Mesangial cell (primary cell): ENCODE results near the gene AMY2B. TPM values are rescaled to one million over a fixed set of nuclear protein-coding genes. Genes with fewer than 3 reads are reported as not detected.

ENCODE experiments used
- total RNA-seq: library from RNA; depleted of rRNA; stranded (reverse); fragments of >200 nt; gene quantifications from 2 replicates; pipeline ENCODE4 v1.2.3, GENCODE V29; 2015

Gene AMY2B
- total RNA-seq, result 0.33 and 1.9 TPM in 2 replicates

GRCh38 chr1:103571289-103571688, at the start of gene AMY2B:
TSS of gene AMY2B (plus strand) at chr1:103571589. CDS start at chr1:103571603, 14 bp downstream.

GRCh38 chr1:103525607-103526507, 45.5 kb upstream of the AMY2B start, which contains the start of gene RNPC3:
TSS of gene RNPC3 (plus strand) at chr1:103525699. CDS start at chr1:103526071, 372 bp downstream.

DNA sequence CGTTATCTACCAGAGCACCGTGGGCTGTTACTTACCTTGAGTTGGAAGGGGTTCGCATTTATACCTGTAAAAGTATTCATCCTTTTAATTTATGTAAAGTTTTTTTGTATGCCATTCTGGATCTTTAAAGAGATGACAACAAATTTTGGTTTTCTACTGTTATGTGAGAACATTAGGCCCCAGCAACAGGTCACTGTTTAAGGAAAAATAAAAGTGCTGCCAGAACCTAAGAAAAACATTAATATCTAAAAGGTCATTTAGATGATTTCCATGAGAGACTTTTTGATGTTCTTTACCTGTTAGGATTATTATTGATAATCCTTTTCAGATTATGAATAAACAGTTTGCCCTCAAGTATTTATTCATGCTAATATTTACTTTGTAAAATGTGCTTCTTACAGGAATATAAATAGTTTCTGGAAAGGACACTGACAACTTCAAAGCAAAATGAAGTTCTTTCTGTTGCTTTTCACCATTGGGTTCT, 45.6 kb downstream of the AMY2B start, which contains the start of gene AMY2A:
Gene AMY2A (plus strand): TSS at position 434 of the 484 bp plus-strand sequence. CDS start 14 bp downstream, at position 448.

Other genes with a start within 250 kb of the AMY2B start
- gene RNPC3, start 45.9 kb upstream of the AMY2B start, total RNA-seq, result 3.9 and 5.5 TPM in 2 replicates
- gene AMY2A, start 45.8 kb downstream of the AMY2B start, total RNA-seq, result not detected in 2 replicates
- not detected in 2 replicates for gene AMY1A, start 84.2 kb downstream of the AMY2B start, total RNA-seq
- not detected in 2 replicates for gene AMY1B, start 124.6 kb downstream of the AMY2B start, total RNA-seq
- not detected in 2 replicates for gene AMY1C, start 178.3 kb downstream of the AMY2B start, total RNA-seq